Measurements from ENCODE around the gene SLC35B2.

The SLC35B2 gene

DNA sequence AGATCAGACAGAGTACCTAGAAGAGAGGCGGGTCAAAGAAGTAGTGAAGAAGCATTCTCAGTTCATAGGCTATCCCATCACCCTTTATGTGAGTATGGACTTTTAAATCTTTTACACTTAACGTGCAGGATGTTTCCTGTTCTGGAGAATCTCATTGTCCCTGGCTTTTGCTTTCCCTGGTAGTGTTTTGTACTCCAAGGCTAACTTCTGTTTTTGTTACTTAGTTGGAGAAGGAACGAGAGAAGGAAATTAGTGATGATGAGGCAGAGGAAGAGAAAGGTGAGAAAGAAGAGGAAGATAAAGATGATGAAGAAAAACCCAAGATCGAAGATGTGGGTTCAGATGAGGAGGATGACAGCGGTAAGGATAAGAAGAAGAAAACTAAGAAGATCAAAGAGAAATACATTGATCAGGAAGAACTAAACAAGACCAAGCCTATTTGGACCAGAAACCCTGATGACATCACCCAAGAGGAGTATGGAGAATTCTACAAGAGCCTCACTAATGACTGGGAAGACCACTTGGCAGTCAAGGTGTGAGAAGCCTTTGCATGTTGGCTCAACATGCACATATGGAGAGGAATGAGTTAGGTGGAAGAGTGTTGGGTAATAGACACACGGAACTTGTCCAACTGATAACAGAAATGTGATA, 7.1 kb downstream of the SLC35B2 start:
- H3K27ac ChIP-seq = no peak overlapping the region
- no peak for DNase-seq (ENCODE audit: low spot score)
- ChIA-PET POLR2A (ENCODE audit: low non-redundant PET) (no interaction called here), CTCF (no interaction called here)
- TF ChIP-seq, protein P1, sequence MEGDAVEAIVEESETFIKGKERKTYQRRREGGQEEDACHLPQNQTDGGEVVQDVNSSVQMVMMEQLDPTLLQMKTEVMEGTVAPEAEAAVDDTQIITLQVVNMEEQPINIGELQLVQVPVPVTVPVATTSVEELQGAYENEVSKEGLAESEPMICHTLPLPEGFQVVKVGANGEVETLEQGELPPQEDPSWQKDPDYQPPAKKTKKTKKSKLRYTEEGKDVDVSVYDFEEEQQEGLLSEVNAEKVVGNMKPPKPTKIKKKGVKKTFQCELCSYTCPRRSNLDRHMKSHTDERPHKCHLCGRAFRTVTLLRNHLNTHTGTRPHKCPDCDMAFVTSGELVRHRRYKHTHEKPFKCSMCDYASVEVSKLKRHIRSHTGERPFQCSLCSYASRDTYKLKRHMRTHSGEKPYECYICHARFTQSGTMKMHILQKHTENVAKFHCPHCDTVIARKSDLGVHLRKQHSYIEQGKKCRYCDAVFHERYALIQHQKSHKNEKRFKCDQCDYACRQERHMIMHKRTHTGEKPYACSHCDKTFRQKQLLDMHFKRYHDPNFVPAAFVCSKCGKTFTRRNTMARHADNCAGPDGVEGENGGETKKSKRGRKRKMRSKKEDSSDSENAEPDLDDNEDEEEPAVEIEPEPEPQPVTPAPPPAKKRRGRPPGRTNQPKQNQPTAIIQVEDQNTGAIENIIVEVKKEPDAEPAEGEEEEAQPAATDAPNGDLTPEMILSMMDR (conservative IDR thresholded peaks at IDR 0.05; ENCODE audit: low read depth) = no peak

DNA sequence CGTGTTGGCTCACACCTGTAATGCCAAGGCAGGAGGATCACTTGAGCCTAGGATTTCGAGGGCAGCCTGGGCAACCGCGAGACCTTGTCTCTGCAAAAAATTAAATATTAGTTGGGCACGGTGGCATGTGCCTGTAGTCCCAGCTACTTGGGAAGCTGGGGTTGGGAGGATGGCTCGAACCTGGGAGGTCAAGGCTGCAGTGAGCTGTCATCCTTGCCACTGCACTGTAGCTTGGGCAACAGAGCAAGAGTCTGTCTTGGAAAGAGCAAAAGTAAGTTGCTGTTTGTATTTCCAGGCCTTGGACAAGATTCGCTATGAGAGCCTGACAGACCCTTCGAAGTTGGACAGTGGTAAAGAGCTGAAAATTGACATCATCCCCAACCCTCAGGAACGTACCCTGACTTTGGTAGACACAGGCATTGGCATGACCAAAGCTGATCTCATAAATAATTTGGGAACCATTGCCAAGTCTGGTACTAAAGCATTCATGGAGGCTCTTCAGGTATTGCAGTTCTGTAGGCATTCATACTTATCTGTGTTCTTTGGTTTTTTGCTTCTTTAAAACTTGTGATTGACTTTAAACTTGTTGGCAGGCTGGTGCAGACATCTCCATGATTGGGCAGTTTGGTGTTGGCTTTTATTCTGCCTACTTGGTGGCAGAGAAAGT, 8.1 kb downstream of the SLC35B2 start:
- no peak for DNase-seq (ENCODE audit: low spot score)
- POLR2A ChIA-PET (ENCODE audit: low non-redundant PET) = no interaction called here
- TF ChIP-seq, protein P1 (conservative IDR thresholded peaks at IDR 0.05; ENCODE audit: low read depth) = no peak
- peak overlapping the region; percentile 64 for H3K27ac ChIP-seq
- CTCF ChIA-PET = interaction anchor here (1.0 kb wide), 1 partner anchor 8 kb away, joined by 3 read pairs; the partner anchor contains the start of gene SLC35B2

DNA sequence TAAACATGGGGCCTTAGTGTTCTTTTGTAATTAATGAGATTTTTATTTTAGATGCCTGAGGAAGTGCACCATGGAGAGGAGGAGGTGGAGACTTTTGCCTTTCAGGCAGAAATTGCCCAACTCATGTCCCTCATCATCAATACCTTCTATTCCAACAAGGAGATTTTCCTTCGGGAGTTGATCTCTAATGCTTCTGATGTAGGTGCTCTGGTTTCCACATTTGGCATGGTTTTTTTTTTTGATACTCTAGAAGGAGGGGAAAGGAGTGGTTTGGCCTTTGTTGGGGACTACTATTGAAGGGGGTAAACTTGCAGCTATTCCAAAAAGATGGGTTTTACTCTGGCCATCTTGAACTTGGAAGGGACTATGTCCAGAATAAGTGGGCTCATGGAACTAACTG, 8.7 kb downstream of the SLC35B2 start:
- ChIA-PET POLR2A (ENCODE audit: low non-redundant PET) (no interaction called here), CTCF (interaction anchor here (0.7 to 1.0 kb wide), 2 partner anchors 7 to 9 kb away, joined by 3 read pairs; partner anchors contain the start of gene SLC35B2)
- TF ChIP-seq, protein P1 (conservative IDR thresholded peaks at IDR 0.05; ENCODE audit: low read depth) = no peak
- no peak for DNase-seq (ENCODE audit: low spot score)
- H3K27ac ChIP-seq = peak overlapping the region; percentile 64

DNA sequence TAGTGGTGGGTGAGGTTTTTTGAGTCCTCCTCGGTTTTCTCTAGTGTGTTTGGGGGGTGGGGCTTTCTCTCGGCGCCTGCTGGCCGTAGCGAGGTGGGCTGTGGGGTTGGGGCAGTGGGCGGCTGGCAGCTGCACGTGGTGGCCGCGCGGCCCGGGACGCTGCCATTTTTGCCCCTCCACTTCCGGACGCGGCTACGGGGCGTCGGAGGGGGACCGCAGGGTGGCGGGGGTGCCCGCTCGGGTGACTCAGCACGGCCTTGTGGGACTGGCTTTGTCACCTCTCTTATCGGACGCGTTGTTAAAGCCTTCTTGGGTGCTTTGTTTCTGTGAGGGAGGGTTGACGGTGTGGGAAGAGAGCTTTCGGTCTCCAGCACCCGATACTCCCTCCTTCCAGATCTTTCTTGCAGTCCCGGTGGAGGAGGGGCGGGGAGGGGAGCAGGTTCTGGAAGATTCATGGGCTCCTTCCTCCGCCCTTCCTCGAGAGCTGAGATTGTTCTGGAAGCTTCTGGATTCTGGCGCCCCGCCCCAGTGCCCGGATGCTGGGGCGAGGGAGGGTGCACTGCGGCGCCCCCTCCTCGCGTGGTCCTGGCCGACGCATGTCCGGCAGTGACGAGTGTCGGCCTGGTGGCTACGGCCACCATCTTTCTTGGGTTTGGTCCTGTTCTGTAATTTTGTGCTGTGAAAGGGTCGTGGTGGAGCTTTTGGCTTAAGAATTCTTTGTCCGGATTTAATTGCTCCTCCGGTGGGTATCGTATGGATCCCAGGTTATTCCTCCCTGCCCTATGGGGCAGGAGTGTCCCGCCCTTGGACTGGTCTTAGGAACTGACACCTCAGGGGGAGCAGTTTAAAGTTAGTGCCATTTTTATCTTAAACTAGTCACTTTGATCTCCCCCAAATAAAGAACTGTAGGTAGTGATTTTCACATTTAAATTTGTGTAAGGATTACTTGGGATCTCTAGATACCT, 9.7 kb downstream of the SLC35B2 start:
- no peak for DNase-seq (ENCODE audit: low spot score)
- POLR2A ChIA-PET (ENCODE audit: low non-redundant PET) = interaction anchor here (0.6 to 1.3 kb wide), 7 partner anchors 9 to 617 kb away, joined by 3 to 6 read pairs (median 4); partner anchors contain the start of gene SLC35B2
- peak overlapping the region; percentile 91 for H3K27ac ChIP-seq
- CTCF ChIA-PET = interaction anchor here (0.7 to 1.1 kb wide), 4 partner anchors 8 to 23 kb away, joined by 3 to 9 read pairs (median 4); partner anchors contain the start of gene TMEM151B
- TF ChIP-seq, protein P1 (conservative IDR thresholded peaks at IDR 0.05; ENCODE audit: low read depth) = no peak

DNA sequence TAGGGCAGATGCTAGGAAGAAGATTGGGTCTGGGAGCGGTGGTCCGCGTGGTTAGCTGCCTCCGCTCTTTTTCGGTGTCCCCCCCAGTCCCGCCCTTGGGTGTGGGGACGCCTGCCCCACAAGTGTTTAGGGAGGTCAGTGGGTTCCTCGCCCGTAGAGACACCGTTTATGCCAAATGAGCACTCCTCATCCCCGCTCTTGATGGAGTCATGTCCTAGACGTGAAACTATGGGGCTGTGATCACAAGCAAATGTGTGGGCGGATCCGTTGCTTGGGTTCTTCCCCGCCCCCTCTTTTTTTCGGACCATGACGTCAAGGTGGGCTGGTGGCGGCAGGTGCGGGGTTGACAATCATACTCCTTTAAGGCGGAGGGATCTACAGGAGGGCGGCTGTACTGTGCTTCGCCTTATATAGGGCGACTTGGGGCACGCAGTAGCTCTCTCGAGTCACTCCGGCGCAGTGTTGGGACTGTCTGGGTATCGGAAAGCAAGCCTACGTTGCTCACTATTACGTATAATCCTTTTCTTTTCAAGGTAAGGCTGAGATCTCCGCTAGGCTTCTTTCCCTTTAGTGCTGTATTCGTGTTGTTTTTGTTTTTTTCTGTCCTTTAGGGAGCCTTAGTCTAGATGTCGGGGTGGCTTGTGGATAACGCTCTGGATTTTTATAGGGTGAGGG, 10.5 kb downstream of the SLC35B2 start, which contains the start of gene HSP90AB1:
Gene HSP90AB1, plus strand, starts transcription at position 439 of the 675 bp plus-strand sequence. CDS start 1,529 bp downstream, outside the sequence.
- DNase-seq (ENCODE audit: low spot score) = peak; percentile 98
- TF ChIP-seq, protein P1 (conservative IDR thresholded peaks at IDR 0.05; ENCODE audit: low read depth) = no peak
- peak within 1 kb of the TSS; percentile 91 for H3K27ac ChIP-seq
- POLR2A ChIA-PET (ENCODE audit: low non-redundant PET) = interaction anchor here (0.6 to 1.3 kb wide), 7 partner anchors 9 to 616 kb away, joined by 3 to 6 read pairs (median 4); partner anchors contain the start of gene SLC35B2
- CTCF ChIA-PET = interaction anchor here (1.1 kb wide), 2 partner anchors 12 to 24 kb away, joined by 5 to 9 read pairs; partner anchors contain the start of gene TMEM151B

All from RWPE1 (cell line).